Caco-2 (cell line): Measurements from ENCODE around the gene GALK1. TPM values are rescaled to one million over a fixed set of nuclear protein-coding genes. Genes with fewer than 3 reads are reported as not detected.

Source experiments
- microRNA-seq: library from miRNA; unstranded; fragments of <30 nt; microRNA quantifications from one replicate; pipeline ENCODE4 v1.2.0, GENCODE V29; 2022
- total RNA-seq: library from RNA; stranded (reverse); gene quantifications from 2 replicates; pipeline ENCODE4 v1.2.3, GENCODE V29; 2022

Gene GALK1
- total RNA-seq, 1 experiment from 2014 or later, result 41.1 TPM

Small RNA genes within 50 kb of the gene (microRNA-seq; reads per million reads assigned to microRNA genes)
- not detected for gene MIR4738

Other genes with a start within 250 kb of the GALK1 start
- 41.8 and 48.9 TPM in 2 replicates for gene CASKIN2, start 249.7 kb downstream of the GALK1 start, total RNA-seq
- gene TSEN54, start 248.7 kb downstream of the GALK1 start, total RNA-seq, result 71.3 and 74.5 TPM in 2 replicates
- gene LLGL2, start 239.5 kb downstream of the GALK1 start, total RNA-seq, result 165 and 179 TPM in 2 replicates
- gene MYO15B, start 177.4 kb downstream of the GALK1 start, total RNA-seq, result 12.3 and 24.4 TPM in 2 replicates
- 0.20 TPM in 1 of 2 replicates, not detected in the other for gene SMIM5, start 131.8 kb downstream of the GALK1 start, total RNA-seq
- 67.0 and 67.7 TPM in 2 replicates for gene RECQL5, start 98.0 kb downstream of the GALK1 start, total RNA-seq
- 119 and 126 TPM in 2 replicates for gene SAP30BP, start 97.9 kb downstream of the GALK1 start, total RNA-seq
- 50.8 and 55.4 TPM in 2 replicates for gene ITGB4, start 43.7 kb downstream of the GALK1 start, total RNA-seq
- 31.2 and 33.3 TPM in 2 replicates for gene UNK, start 19.6 kb upstream of the GALK1 start, total RNA-seq
- gene UNC13D, start 79.2 kb upstream of the GALK1 start, total RNA-seq, result 5.5 and 9.0 TPM in 2 replicates
- 66.6 and 72.3 TPM in 2 replicates for gene WBP2, start 90.1 kb upstream of the GALK1 start, total RNA-seq
- gene TRIM47, start 113.4 kb upstream of the GALK1 start, total RNA-seq, result 2.0 and 2.5 TPM in 2 replicates
- 23.1 and 25.2 TPM in 2 replicates for gene TRIM65, start 131.8 kb upstream of the GALK1 start, total RNA-seq
- 157 and 163 TPM in 2 replicates for gene MRPL38, start 139.7 kb upstream of the GALK1 start, total RNA-seq
- 13.9 and 14.1 TPM in 2 replicates for gene FBF1, start 175.8 kb upstream of the GALK1 start, total RNA-seq
- 43.7 and 48.3 TPM in 2 replicates for gene ACOX1, start 214.0 kb upstream of the GALK1 start, total RNA-seq
- 19.1 and 20.3 TPM in 2 replicates for gene TEN1, start 214.0 kb upstream of the GALK1 start, total RNA-seq
- gene CDK3, start 235.7 kb upstream of the GALK1 start, total RNA-seq, result 5.2 and 6.8 TPM in 2 replicates